Measurements from ENCODE around the gene ZNF391.

Gene ZNF391

DNA sequence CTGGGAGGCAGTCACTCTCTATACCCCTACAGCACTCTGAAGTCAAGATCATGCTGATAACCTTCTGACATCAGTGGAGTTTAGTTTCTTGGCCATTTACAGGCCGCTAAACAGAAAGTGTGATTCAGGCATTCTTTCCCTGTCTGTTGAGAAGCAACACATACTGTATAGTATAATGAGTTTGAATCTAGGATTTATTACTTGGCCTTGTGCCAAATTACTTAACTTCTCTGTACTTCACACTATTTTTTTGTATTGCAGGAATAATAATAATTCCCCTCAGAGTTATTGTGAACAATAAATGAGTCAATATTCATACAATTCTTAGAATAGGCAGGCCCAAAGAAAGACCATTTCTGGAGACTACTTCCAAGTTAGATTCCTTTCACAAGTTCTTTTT lies 4.1 kb downstream of the ZNF391 start:
- H3K27me3 ChIP-seq (ENCODE audit: insufficient read depth, poor library complexity, severe bottlenecking) = no peaks in the 10 kb centered on the region
- TF ChIP-seq POLR2AphosphoS5 (IDR thresholded peaks at IDR 0.05; ENCODE audit: low read depth) (no peak), GABPA (IDR thresholded peaks at IDR 0.05; ENCODE audit: low read depth) (no peak), SPI1 (IDR thresholded peaks at IDR 0.05; ENCODE audit: borderline replicate concordance, low read depth) (no peak)
- TF ChIP-seq, protein P1, sequence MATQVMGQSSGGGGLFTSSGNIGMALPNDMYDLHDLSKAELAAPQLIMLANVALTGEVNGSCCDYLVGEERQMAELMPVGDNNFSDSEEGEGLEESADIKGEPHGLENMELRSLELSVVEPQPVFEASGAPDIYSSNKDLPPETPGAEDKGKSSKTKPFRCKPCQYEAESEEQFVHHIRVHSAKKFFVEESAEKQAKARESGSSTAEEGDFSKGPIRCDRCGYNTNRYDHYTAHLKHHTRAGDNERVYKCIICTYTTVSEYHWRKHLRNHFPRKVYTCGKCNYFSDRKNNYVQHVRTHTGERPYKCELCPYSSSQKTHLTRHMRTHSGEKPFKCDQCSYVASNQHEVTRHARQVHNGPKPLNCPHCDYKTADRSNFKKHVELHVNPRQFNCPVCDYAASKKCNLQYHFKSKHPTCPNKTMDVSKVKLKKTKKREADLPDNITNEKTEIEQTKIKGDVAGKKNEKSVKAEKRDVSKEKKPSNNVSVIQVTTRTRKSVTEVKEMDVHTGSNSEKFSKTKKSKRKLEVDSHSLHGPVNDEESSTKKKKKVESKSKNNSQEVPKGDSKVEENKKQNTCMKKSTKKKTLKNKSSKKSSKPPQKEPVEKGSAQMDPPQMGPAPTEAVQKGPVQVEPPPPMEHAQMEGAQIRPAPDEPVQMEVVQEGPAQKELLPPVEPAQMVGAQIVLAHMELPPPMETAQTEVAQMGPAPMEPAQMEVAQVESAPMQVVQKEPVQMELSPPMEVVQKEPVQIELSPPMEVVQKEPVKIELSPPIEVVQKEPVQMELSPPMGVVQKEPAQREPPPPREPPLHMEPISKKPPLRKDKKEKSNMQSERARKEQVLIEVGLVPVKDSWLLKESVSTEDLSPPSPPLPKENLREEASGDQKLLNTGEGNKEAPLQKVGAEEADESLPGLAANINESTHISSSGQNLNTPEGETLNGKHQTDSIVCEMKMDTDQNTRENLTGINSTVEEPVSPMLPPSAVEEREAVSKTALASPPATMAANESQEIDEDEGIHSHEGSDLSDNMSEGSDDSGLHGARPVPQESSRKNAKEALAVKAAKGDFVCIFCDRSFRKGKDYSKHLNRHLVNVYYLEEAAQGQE (IDR thresholded peaks at IDR 0.05; ENCODE audit: insufficient replicate concordance, low read depth) = no peak
- TF ChIP-seq, protein P2, sequence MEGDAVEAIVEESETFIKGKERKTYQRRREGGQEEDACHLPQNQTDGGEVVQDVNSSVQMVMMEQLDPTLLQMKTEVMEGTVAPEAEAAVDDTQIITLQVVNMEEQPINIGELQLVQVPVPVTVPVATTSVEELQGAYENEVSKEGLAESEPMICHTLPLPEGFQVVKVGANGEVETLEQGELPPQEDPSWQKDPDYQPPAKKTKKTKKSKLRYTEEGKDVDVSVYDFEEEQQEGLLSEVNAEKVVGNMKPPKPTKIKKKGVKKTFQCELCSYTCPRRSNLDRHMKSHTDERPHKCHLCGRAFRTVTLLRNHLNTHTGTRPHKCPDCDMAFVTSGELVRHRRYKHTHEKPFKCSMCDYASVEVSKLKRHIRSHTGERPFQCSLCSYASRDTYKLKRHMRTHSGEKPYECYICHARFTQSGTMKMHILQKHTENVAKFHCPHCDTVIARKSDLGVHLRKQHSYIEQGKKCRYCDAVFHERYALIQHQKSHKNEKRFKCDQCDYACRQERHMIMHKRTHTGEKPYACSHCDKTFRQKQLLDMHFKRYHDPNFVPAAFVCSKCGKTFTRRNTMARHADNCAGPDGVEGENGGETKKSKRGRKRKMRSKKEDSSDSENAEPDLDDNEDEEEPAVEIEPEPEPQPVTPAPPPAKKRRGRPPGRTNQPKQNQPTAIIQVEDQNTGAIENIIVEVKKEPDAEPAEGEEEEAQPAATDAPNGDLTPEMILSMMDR (IDR thresholded peaks at IDR 0.05; ENCODE audit: insufficient read depth, low read length) = no peak
- no peak overlapping the region for H3K4me3 ChIP-seq (replicated peaks; ENCODE audit: insufficient read depth, low read length)
- H3K27ac ChIP-seq (replicated peaks) = no peak overlapping the region
- no peak for DNase-seq (ENCODE audit: low read depth in 1 of 2, low spot score in 1 of 2)

DNA sequence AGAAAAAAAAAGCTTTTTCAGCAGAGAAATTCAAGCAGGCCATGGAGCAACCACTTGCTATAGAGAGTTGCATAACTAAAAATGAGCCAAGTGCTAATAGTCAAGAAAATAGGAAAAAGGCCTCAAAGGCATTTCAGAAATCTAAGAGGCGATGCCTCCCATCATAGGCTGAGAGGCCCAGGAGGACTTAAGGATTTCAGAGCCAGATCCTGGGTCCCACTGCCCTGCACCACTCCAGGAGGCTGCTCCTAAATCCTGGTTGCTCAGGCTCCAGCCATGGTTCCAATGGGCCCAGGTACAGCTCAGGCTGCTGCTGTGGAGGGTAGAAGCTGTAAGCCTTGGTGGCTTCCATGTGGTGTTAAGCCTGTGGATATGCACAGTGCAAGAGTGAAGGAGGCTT lies 5.5 kb downstream of the ZNF391 start:
- TF ChIP-seq SPI1 (IDR thresholded peaks at IDR 0.05; ENCODE audit: borderline replicate concordance, low read depth) (no peak), GABPA (IDR thresholded peaks at IDR 0.05; ENCODE audit: low read depth) (no peak), POLR2AphosphoS5 (IDR thresholded peaks at IDR 0.05; ENCODE audit: low read depth) (no peak)
- TF ChIP-seq, protein P2 (IDR thresholded peaks at IDR 0.05; ENCODE audit: insufficient read depth, low read length) = no peak
- no peak for DNase-seq (ENCODE audit: low read depth in 1 of 2, low spot score in 1 of 2)
- no peaks in the 10 kb centered on the region for H3K27me3 ChIP-seq (ENCODE audit: insufficient read depth, poor library complexity, severe bottlenecking)

GRCh38 chr6:27400877-27401642 lies 12.5 kb downstream of the ZNF391 start:
- Histone ChIP-seq H3K27me3 (ENCODE audit: insufficient read depth, poor library complexity, severe bottlenecking) (no peaks in the 10 kb centered on the region), H3K27ac (replicated peaks) (no peak overlapping the region), H3K4me3 (replicated peaks; ENCODE audit: insufficient read depth, low read length) (no peak overlapping the region)
- TF ChIP-seq GABPA (IDR thresholded peaks at IDR 0.05; ENCODE audit: low read depth) = no peak
- TF ChIP-seq, protein P1 (IDR thresholded peaks at IDR 0.05; ENCODE audit: insufficient replicate concordance, low read depth) = no peak
- TF ChIP-seq, protein P2 (IDR thresholded peaks at IDR 0.05; ENCODE audit: insufficient read depth, low read length) = no peak
- TF ChIP-seq SPI1 (IDR thresholded peaks at IDR 0.05; ENCODE audit: borderline replicate concordance, low read depth) = no peak
- TF ChIP-seq POLR2AphosphoS5 (IDR thresholded peaks at IDR 0.05; ENCODE audit: low read depth) = no peak
- no peak for DNase-seq (ENCODE audit: low read depth in 1 of 2, low spot score in 1 of 2)

More for the DNA sequence above, 5.5 kb downstream of the ZNF391 start:
- no peak overlapping the region for H3K4me3 ChIP-seq (replicated peaks; ENCODE audit: insufficient read depth, low read length)
- no peak overlapping the region for H3K27ac ChIP-seq (replicated peaks)
